HL-60 (cell line): ENCODE data around the gene ENDOG.

Experiments
- DNase-seq, 2 experiments: peaks; one replicate each; pipeline ENCODE4 v3.0.0-alpha.2; 2010 to 2020; ENCODE audit warnings: low read depth in 1 of 2, low spot score in 1 of 2
- H3K27ac ChIP-seq: fragments of 250-450 bp; sonication (Bioruptor Pico); replicated peaks from 2 replicates; pipeline ENCODE4 v1.5.1; 2020; ENCODE audit warnings: mild to moderate bottlenecking, moderate library complexity
- H3K27me3 ChIP-seq: fragments of 250-450 bp; sonication (Bioruptor Pico); 2 replicates; pipeline ENCODE4 v1.5.1; 2021; ENCODE audit warnings: mild to moderate bottlenecking, moderate library complexity; ENCODE audit not compliant: insufficient read depth, poor library complexity, severe bottlenecking
- H3K4me3 ChIP-seq: replicated peaks from 2 replicates; pipeline ENCODE4 v1.5.1; 2011; ENCODE audit warnings: mild to moderate bottlenecking, control low read depth, low read length; ENCODE audit not compliant: insufficient read depth
- GABPA ChIP-seq: IDR thresholded peaks from 2 replicates; pipeline ENCODE4 v1.6.1; 2012; ENCODE audit warnings: low read depth
- POLR2AphosphoS5 ChIP-seq: IDR thresholded peaks from 2 replicates; pipeline ENCODE4 v1.6.1; 2012; ENCODE audit warnings: low read depth
- SPI1 ChIP-seq: IDR thresholded peaks from 2 replicates; pipeline ENCODE4 v1.6.1; 2012; ENCODE audit warnings: low read depth, mild to moderate bottlenecking, borderline replicate concordance
- TF ChIP-seq, protein P1 (sequence below): IDR thresholded peaks from 2 replicates; pipeline ENCODE4 v1.6.1; 2012; ENCODE audit warnings: low read depth; ENCODE audit not compliant: insufficient replicate concordance
- TF ChIP-seq, protein P2 (sequence below): IDR thresholded peaks from one replicate; pipeline ENCODE4 v1.5.1; 2011; ENCODE audit warnings: low read length, control low read depth, inconsistent platforms; ENCODE audit not compliant: insufficient read depth

Gene ENDOG

DNA sequence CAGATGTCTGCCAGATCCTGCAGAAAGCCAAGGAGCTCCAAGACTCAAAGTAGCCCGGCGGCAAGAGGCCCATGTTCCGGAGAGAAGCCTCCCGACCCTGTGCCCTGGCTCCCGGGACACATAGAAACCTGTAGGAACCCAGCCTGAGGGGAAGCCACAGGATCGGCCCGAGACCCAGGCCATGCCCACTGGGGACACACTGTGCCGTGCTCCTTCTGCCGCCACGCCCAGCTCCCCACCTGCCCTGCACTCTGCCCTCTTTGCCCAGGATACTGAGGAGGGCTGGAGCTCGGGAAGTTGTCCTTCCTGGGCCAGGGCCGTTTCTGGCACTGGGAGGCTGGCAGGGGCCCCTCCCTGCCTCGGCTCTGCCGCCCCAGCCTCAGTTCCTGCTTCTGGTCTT, 10.5 kb upstream of the ENDOG start:
- no peak for DNase-seq
- no peak overlapping the region for H3K4me3 ChIP-seq
- H3K27me3 ChIP-seq, result no peaks in the 10 kb centered on the region
- H3K27ac ChIP-seq, result no peak overlapping the region
- TF ChIP-seq, protein P1, sequence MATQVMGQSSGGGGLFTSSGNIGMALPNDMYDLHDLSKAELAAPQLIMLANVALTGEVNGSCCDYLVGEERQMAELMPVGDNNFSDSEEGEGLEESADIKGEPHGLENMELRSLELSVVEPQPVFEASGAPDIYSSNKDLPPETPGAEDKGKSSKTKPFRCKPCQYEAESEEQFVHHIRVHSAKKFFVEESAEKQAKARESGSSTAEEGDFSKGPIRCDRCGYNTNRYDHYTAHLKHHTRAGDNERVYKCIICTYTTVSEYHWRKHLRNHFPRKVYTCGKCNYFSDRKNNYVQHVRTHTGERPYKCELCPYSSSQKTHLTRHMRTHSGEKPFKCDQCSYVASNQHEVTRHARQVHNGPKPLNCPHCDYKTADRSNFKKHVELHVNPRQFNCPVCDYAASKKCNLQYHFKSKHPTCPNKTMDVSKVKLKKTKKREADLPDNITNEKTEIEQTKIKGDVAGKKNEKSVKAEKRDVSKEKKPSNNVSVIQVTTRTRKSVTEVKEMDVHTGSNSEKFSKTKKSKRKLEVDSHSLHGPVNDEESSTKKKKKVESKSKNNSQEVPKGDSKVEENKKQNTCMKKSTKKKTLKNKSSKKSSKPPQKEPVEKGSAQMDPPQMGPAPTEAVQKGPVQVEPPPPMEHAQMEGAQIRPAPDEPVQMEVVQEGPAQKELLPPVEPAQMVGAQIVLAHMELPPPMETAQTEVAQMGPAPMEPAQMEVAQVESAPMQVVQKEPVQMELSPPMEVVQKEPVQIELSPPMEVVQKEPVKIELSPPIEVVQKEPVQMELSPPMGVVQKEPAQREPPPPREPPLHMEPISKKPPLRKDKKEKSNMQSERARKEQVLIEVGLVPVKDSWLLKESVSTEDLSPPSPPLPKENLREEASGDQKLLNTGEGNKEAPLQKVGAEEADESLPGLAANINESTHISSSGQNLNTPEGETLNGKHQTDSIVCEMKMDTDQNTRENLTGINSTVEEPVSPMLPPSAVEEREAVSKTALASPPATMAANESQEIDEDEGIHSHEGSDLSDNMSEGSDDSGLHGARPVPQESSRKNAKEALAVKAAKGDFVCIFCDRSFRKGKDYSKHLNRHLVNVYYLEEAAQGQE, result no peak
- TF ChIP-seq, protein P2, sequence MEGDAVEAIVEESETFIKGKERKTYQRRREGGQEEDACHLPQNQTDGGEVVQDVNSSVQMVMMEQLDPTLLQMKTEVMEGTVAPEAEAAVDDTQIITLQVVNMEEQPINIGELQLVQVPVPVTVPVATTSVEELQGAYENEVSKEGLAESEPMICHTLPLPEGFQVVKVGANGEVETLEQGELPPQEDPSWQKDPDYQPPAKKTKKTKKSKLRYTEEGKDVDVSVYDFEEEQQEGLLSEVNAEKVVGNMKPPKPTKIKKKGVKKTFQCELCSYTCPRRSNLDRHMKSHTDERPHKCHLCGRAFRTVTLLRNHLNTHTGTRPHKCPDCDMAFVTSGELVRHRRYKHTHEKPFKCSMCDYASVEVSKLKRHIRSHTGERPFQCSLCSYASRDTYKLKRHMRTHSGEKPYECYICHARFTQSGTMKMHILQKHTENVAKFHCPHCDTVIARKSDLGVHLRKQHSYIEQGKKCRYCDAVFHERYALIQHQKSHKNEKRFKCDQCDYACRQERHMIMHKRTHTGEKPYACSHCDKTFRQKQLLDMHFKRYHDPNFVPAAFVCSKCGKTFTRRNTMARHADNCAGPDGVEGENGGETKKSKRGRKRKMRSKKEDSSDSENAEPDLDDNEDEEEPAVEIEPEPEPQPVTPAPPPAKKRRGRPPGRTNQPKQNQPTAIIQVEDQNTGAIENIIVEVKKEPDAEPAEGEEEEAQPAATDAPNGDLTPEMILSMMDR, result no peak
- no peak for TF ChIP-seq POLR2AphosphoS5
- TF ChIP-seq GABPA, result no peak

DNA sequence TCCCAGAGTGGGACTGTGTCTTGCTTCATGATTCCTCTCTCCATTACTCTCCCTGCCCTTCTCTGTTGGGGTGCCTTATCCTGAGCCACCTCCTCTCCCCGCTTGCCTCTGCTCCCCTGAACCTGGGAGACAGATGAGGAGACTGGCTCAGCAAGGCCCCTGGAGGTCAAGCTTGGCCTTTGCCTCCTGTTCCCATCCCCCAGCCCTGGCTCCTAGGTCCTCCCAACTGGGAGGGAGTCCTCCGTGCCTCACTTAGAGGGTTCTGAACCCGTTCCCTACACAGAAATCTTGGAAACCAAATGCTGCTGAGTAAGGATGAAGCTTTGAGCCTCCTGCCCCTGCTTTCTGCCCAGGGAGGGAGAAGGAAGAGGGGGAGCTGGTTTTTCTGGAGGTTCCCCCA, 9.8 kb upstream of the ENDOG start:
- TF ChIP-seq, protein P2, result no peak
- TF ChIP-seq, protein P1, result no peak
- TF ChIP-seq SPI1 (no peak), POLR2AphosphoS5 (no peak), GABPA (no peak)
- Histone ChIP-seq H3K4me3 (no peak overlapping the region), H3K27me3 (no peaks in the 10 kb centered on the region), H3K27ac (no peak overlapping the region)
- no peak for DNase-seq

DNA sequence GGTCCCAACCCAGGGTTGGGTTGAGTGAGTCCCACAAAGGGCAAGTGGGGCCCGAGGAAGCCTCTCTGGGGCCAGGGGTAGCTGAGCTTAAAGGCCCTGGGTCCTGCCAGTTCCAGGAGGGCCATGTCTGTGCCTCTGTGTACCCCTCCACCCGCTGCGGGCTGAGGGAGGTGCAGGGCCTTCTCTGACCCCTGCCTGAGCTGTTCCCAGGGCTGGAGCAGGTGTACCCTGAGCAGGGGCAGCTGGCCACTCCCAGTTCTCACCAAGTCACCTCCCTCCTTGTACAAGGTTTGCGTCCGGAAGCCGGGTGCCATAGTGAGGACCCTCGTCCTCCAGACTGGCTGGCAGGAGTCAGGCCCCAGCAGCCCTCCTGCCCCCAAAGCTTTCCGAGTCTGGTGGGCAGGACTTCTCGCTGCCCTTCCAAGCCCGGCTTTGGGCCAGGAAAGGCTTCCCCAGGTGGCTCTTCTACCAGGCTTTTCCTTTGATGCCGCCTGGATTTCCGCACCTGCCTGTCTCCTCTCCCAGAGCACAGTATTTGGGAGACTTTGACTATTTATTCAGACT, 9.2 kb upstream of the ENDOG start:
- Histone ChIP-seq H3K4me3 (no peak overlapping the region), H3K27ac (no peak overlapping the region), H3K27me3 (no peaks in the 10 kb centered on the region)
- TF ChIP-seq SPI1 (no peak), GABPA (no peak)
- TF ChIP-seq, protein P1, result no peak
- TF ChIP-seq, protein P2, result no peak
- no peak for DNase-seq
